Measurements from ENCODE around the gene EZH2. TPM values are rescaled to one million over a fixed set of nuclear protein-coding genes. Genes with fewer than 3 reads are reported as not detected.

Gene EZH2
- total and polyA plus RNA-seq, 4 donors: 17.2 to 34.2 (median 22.2) TPM

- Histone ChIP-seq H3K27ac (ENCODE audit: low read depth, low read length) (peak overlapping the region; percentile 93), H3K9me3 (ENCODE audit: control insufficient read depth, insufficient read depth, low read length) (no peaks in the 10 kb centered on the region), H3K36me3 (ENCODE audit: control insufficient read depth, insufficient read depth, low read length) (no peaks in the 10 kb centered on the region), H3K27me3 (ENCODE audit: control insufficient read depth, insufficient read depth, low read length) (no peaks in the 10 kb centered on the region), H3K4me1 (ENCODE audit: control insufficient read depth, insufficient read depth, low read length) (peaks cover 6% of the 10 kb centered on the region), H3K4me3 (ENCODE audit: low read depth, low read length) (peak overlapping the region; percentile 60)
- WGBS (ENCODE audit: insufficient coverage): under 1% methylated on average over 101 of the region's 101 CpGs
- DNase-seq (ENCODE audit: low read depth in 4 of 6, low spot score in 6 of 6): peak; percentile 82 to 98 (median 92)
Observed at GRCh38 chr7:148884299-148885022, 370 bp upstream of the EZH2 start.

GRCh38 chr7:148883266-148884048 lies 634 bp downstream of the EZH2 start:
- Histone ChIP-seq H3K27ac (ENCODE audit: low read depth, low read length) (peak overlapping the region; percentile 85), H3K4me1 (ENCODE audit: control insufficient read depth, insufficient read depth, low read length) (peaks cover 6% of the 10 kb centered on the region), H3K4me3 (ENCODE audit: low read depth, low read length) (peak overlapping the region; percentile 71), H3K9me3 (ENCODE audit: control insufficient read depth, insufficient read depth, low read length) (no peaks in the 10 kb centered on the region), H3K36me3 (ENCODE audit: control insufficient read depth, insufficient read depth, low read length) (no peaks in the 10 kb centered on the region), H3K27me3 (ENCODE audit: control insufficient read depth, insufficient read depth, low read length) (no peaks in the 10 kb centered on the region)
- under 1% methylated on average over 85 of the region's 88 CpGs for WGBS (ENCODE audit: insufficient coverage)
- DNase-seq (ENCODE audit: low read depth in 4 of 6, low spot score in 6 of 6): peak in 5 of 6 donors; percentile 5 to 72 (median 38)

GRCh38 chr7:148882841-148883265 lies 1.2 kb downstream of the EZH2 start:
- peak overlapping the region; percentile 85 for H3K27ac ChIP-seq (ENCODE audit: low read depth, low read length)
- no peaks in the 10 kb centered on the region for H3K9me3 ChIP-seq (ENCODE audit: control insufficient read depth, insufficient read depth, low read length)
- H3K4me3 ChIP-seq (ENCODE audit: low read depth, low read length): peak overlapping the region; percentile 71
- no peaks in the 10 kb centered on the region for H3K36me3 ChIP-seq (ENCODE audit: control insufficient read depth, insufficient read depth, low read length)
- DNase-seq (ENCODE audit: low read depth in 4 of 6, low spot score in 6 of 6): peak in 4 of 6 donors; percentile 5 to 63 (median 38)
- H3K4me1 ChIP-seq (ENCODE audit: control insufficient read depth, insufficient read depth, low read length): peaks cover 6% of the 10 kb centered on the region
- 0% methylated on average over 5 of the region's 12 CpGs for WGBS (ENCODE audit: insufficient coverage)
- H3K27me3 ChIP-seq (ENCODE audit: control insufficient read depth, insufficient read depth, low read length): no peaks in the 10 kb centered on the region

GRCh38 chr7:148882192-148882591 lies 1.9 kb downstream of the EZH2 start:
- Histone ChIP-seq H3K4me1 (ENCODE audit: control insufficient read depth, insufficient read depth, low read length) (peaks cover 6% of the 10 kb centered on the region), H3K4me3 (ENCODE audit: low read depth, low read length) (peak overlapping the region; percentile 71)
- WGBS (ENCODE audit: insufficient coverage): no CpG with 5 or more reads among the region's 5 CpGs

GRCh38 chr7:148878317-148878716 lies 5.8 kb downstream of the EZH2 start:
- no peaks in the 10 kb centered on the region for H3K9me3 ChIP-seq (ENCODE audit: control insufficient read depth, insufficient read depth, low read length)
- no peak for DNase-seq (ENCODE audit: low read depth in 4 of 6, low spot score in 6 of 6)
- no peaks in the 10 kb centered on the region for H3K36me3 ChIP-seq (ENCODE audit: control insufficient read depth, insufficient read depth, low read length)
- WGBS (ENCODE audit: insufficient coverage): no CpG with 5 or more reads among the region's 2 CpGs
- no peak overlapping the region for H3K27ac ChIP-seq (ENCODE audit: low read depth, low read length)
- H3K4me3 ChIP-seq (ENCODE audit: low read depth, low read length): no peak overlapping the region
- no peaks in the 10 kb centered on the region for H3K27me3 ChIP-seq (ENCODE audit: control insufficient read depth, insufficient read depth, low read length)
- H3K4me1 ChIP-seq (ENCODE audit: control insufficient read depth, insufficient read depth, low read length): no peaks in the 10 kb centered on the region

More at GRCh38 chr7:148882192-148882591, 1.9 kb downstream of the EZH2 start:
- no peaks in the 10 kb centered on the region for H3K9me3 ChIP-seq (ENCODE audit: control insufficient read depth, insufficient read depth, low read length)
- H3K27me3 ChIP-seq (ENCODE audit: control insufficient read depth, insufficient read depth, low read length): no peaks in the 10 kb centered on the region
- H3K36me3 ChIP-seq (ENCODE audit: control insufficient read depth, insufficient read depth, low read length): no peaks in the 10 kb centered on the region
- no peak for DNase-seq (ENCODE audit: low read depth in 4 of 6, low spot score in 6 of 6)
- no peak overlapping the region for H3K27ac ChIP-seq (ENCODE audit: low read depth, low read length)

- no peaks in the 10 kb centered on the region for H3K36me3 ChIP-seq (ENCODE audit: control insufficient read depth, insufficient read depth, low read length)
- no peak overlapping the region for H3K4me3 ChIP-seq (ENCODE audit: low read depth, low read length)
Observed at GRCh38 chr7:148877517-148877916, 6.6 kb downstream of the EZH2 start.

GRCh38 chr7:148872188-148872587 lies 11.9 kb downstream of the EZH2 start:
- Histone ChIP-seq H3K4me3 (ENCODE audit: low read depth, low read length) (no peak overlapping the region), H3K27me3 (ENCODE audit: control insufficient read depth, insufficient read depth, low read length) (no peaks in the 10 kb centered on the region)

More at GRCh38 chr7:148877517-148877916, 6.6 kb downstream of the EZH2 start:
- no CpG with 5 or more reads among the region's 1 CpG for WGBS (ENCODE audit: insufficient coverage)
- Histone ChIP-seq H3K4me1 (ENCODE audit: control insufficient read depth, insufficient read depth, low read length) (no peaks in the 10 kb centered on the region), H3K27ac (ENCODE audit: low read depth, low read length) (no peak overlapping the region), H3K9me3 (ENCODE audit: control insufficient read depth, insufficient read depth, low read length) (no peaks in the 10 kb centered on the region), H3K27me3 (ENCODE audit: control insufficient read depth, insufficient read depth, low read length) (no peaks in the 10 kb centered on the region)
- DNase-seq (ENCODE audit: low read depth in 4 of 6, low spot score in 6 of 6): no peak

GRCh38 chr7:148871551-148871950 lies 12.5 kb downstream of the EZH2 start:
- WGBS (ENCODE audit: insufficient coverage): no CpG with 5 or more reads among the region's 5 CpGs
- Histone ChIP-seq H3K4me1 (ENCODE audit: control insufficient read depth, insufficient read depth, low read length) (no peaks in the 10 kb centered on the region), H3K27me3 (ENCODE audit: control insufficient read depth, insufficient read depth, low read length) (no peaks in the 10 kb centered on the region), H3K36me3 (ENCODE audit: control insufficient read depth, insufficient read depth, low read length) (no peaks in the 10 kb centered on the region), H3K4me3 (ENCODE audit: low read depth, low read length) (no peak overlapping the region), H3K27ac (ENCODE audit: low read depth, low read length) (no peak overlapping the region), H3K9me3 (ENCODE audit: control insufficient read depth, insufficient read depth, low read length) (peaks cover 5% of the 10 kb centered on the region)
- DNase-seq (ENCODE audit: low read depth in 4 of 6, low spot score in 6 of 6): no peak

More at GRCh38 chr7:148872188-148872587, 11.9 kb downstream of the EZH2 start:
- H3K4me1 ChIP-seq (ENCODE audit: control insufficient read depth, insufficient read depth, low read length): no peaks in the 10 kb centered on the region
- no peak overlapping the region for H3K27ac ChIP-seq (ENCODE audit: low read depth, low read length)
- H3K36me3 ChIP-seq (ENCODE audit: control insufficient read depth, insufficient read depth, low read length): no peaks in the 10 kb centered on the region
- H3K9me3 ChIP-seq (ENCODE audit: control insufficient read depth, insufficient read depth, low read length): peaks cover 5% of the 10 kb centered on the region
- DNase-seq (ENCODE audit: low read depth in 4 of 6, low spot score in 6 of 6): no peak

GRCh38 chr7:148871030-148871429 lies 13.1 kb downstream of the EZH2 start:
- Histone ChIP-seq H3K4me1 (ENCODE audit: control insufficient read depth, insufficient read depth, low read length) (no peaks in the 10 kb centered on the region), H3K36me3 (ENCODE audit: control insufficient read depth, insufficient read depth, low read length) (no peaks in the 10 kb centered on the region), H3K9me3 (ENCODE audit: control insufficient read depth, insufficient read depth, low read length) (peaks cover 5% of the 10 kb centered on the region), H3K27me3 (ENCODE audit: control insufficient read depth, insufficient read depth, low read length) (no peaks in the 10 kb centered on the region), H3K4me3 (ENCODE audit: low read depth, low read length) (no peak overlapping the region), H3K27ac (ENCODE audit: low read depth, low read length) (no peak overlapping the region)
- 100% methylated on average over 1 of the region's 3 CpGs for WGBS (ENCODE audit: insufficient coverage)
- DNase-seq (ENCODE audit: low read depth in 4 of 6, low spot score in 6 of 6): no peak

GRCh38 chr7:148868378-148868674 lies 15.8 kb downstream of the EZH2 start:
- WGBS (ENCODE audit: insufficient coverage): no CpG with 5 or more reads among the region's 5 CpGs
- no peak overlapping the region for H3K4me3 ChIP-seq (ENCODE audit: low read depth, low read length)
- no peaks in the 10 kb centered on the region for H3K36me3 ChIP-seq (ENCODE audit: control insufficient read depth, insufficient read depth, low read length)
- peaks cover 5% of the 10 kb centered on the region for H3K9me3 ChIP-seq (ENCODE audit: control insufficient read depth, insufficient read depth, low read length)
- H3K4me1 ChIP-seq (ENCODE audit: control insufficient read depth, insufficient read depth, low read length): no peaks in the 10 kb centered on the region
- no peak for DNase-seq (ENCODE audit: low read depth in 4 of 6, low spot score in 6 of 6)
- H3K27me3 ChIP-seq (ENCODE audit: control insufficient read depth, insufficient read depth, low read length): no peaks in the 10 kb centered on the region
- H3K27ac ChIP-seq (ENCODE audit: low read depth, low read length): no peak overlapping the region

Data from spinal cord (tissue), 10 donors.